Right atrium auricular region (tissue), 2 donors: ENCODE results near the gene SEMA5A. TPM values are rescaled to one million over a fixed set of nuclear protein-coding genes. Genes with fewer than 3 reads are reported as not detected.

ENCODE experiments used
- DNase-seq: peaks from one replicate; pipeline ENCODE4 v3.0.0-alpha.2; 2019; ENCODE audit warnings: low spot score
- H3K27ac ChIP-seq, 2 donors: fragments of 200-600 bp; sonication (generic); 1 replicate in 1 of 2; 2 replicates in 1 of 2; pipeline ENCODE4 v1.5.1; 2016 to 2019
- H3K27me3 ChIP-seq, 2 donors: fragments of 200-600 bp; sonication (generic); one replicate each; pipeline versions ENCODE4 v1.5.1 to v1.6.0; 2017 to 2019
- H3K36me3 ChIP-seq: fragments of 200-600 bp; sonication (generic); one replicate; pipeline ENCODE4 v1.5.1; 2016
- H3K4me1 ChIP-seq, 2 donors: fragments of 200-600 bp; sonication (generic); one replicate each; pipeline versions ENCODE4 v1.5.1 to v1.6.0; 2017 to 2019
- H3K4me3 ChIP-seq, 2 donors: fragments of 200-600 bp; sonication (generic); 1 replicate in 1 of 2; 2 replicates in 1 of 2; pipeline ENCODE4 v1.5.1; 2017 to 2019; ENCODE audit warnings: mild to moderate bottlenecking in 1 of 2, moderate library complexity in 1 of 2
- H3K9me3 ChIP-seq, 2 donors: fragments of 200-600 bp; sonication (generic); one replicate each; pipeline ENCODE4 v1.5.1; 2019
- total RNA-seq, 2 donors: library from RNA; depleted of rRNA; stranded (reverse); fragments of >200 nt; gene quantifications; one replicate each; pipeline ENCODE4 v1.1.0, GENCODE V29; 2016
- TF ChIP-seq, protein P1 (sequence below), 2 donors: fragments of 200-600 bp; sonication (generic); IDR thresholded peaks; one replicate each; pipeline ENCODE4 v1.5.1; 2019; ENCODE audit warnings: antibody characterized with exemption in 2 of 2

The SEMA5A gene
- total RNA-seq, 2 donors from 2014 or later = 14.1 to 26.2 TPM

GRCh38 chr5:9562141-9562540 lies 16.3 kb upstream of the SEMA5A start:
- Histone ChIP-seq H3K9me3 (no peaks in the 10 kb centered on the region), H3K36me3 (no peaks in the 10 kb centered on the region), H3K27me3 (no peaks in the 10 kb centered on the region), H3K27ac (no peak overlapping the region), H3K4me1 (no peaks in the 10 kb centered on the region), H3K4me3 (no peak overlapping the region)
- DNase-seq = no peak
- TF ChIP-seq, protein P1, sequence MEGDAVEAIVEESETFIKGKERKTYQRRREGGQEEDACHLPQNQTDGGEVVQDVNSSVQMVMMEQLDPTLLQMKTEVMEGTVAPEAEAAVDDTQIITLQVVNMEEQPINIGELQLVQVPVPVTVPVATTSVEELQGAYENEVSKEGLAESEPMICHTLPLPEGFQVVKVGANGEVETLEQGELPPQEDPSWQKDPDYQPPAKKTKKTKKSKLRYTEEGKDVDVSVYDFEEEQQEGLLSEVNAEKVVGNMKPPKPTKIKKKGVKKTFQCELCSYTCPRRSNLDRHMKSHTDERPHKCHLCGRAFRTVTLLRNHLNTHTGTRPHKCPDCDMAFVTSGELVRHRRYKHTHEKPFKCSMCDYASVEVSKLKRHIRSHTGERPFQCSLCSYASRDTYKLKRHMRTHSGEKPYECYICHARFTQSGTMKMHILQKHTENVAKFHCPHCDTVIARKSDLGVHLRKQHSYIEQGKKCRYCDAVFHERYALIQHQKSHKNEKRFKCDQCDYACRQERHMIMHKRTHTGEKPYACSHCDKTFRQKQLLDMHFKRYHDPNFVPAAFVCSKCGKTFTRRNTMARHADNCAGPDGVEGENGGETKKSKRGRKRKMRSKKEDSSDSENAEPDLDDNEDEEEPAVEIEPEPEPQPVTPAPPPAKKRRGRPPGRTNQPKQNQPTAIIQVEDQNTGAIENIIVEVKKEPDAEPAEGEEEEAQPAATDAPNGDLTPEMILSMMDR (IDR thresholded peaks at IDR 0.05) = no peak

DNA sequence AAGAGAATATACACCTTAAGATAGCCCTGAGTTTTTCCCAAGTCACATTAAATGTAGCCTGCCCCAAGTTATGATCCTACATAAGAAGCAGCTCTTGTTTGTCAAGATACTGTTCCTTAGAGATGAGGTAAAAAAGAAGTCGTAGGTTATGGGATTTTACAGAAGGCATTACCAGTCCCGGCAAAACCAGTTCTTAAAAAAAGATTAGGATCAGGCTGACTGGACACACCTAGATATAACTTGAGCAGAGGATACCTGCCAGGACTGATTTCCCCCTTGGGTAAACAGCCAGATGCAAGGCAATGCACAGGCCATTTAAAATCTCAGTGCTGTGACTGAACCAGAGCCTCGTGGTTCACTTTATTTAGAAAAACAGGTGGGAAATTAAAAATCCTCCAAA lies 14.1 kb upstream of the SEMA5A start:
- H3K4me1 ChIP-seq = no peaks in the 10 kb centered on the region
- no peaks in the 10 kb centered on the region for H3K9me3 ChIP-seq
- no peak overlapping the region for H3K27ac ChIP-seq
- TF ChIP-seq, protein P1 (IDR thresholded peaks at IDR 0.05) = no peak
- H3K4me3 ChIP-seq = no peak overlapping the region
- no peaks in the 10 kb centered on the region for H3K27me3 ChIP-seq
- DNase-seq = no peak
- H3K36me3 ChIP-seq = no peaks in the 10 kb centered on the region

DNA sequence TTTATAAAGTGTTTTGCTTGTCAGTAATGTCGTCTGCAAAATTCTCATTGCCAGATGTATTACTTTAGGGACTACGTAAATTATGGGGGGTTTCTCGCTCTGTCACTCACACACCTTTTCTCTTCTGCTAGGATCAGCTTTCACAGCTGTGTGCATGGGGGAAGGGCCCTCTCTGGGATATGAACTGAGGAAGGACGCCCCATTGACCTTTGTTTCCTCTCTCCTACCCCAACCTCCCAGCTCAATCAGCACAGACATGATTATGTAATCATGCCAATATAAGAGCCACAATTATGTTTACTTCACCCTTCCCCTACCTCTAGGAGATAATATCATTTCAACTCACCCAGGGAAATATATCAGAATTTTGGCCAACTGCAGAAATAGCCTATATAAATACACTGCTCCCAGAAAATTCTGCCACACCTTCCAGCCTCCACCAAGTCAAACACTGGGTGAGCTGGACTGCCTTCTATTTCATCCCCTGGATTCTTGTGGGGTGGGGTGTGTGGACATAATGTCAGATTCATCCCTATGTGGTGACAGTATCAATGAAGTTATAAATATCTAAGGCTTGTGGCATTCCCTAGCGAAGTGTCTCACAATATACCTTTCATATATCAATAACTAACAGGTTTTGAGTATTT lies 12.6 kb upstream of the SEMA5A start:
- Histone ChIP-seq H3K27ac (no peak overlapping the region), H3K4me1 (no peaks in the 10 kb centered on the region), H3K27me3 (no peaks in the 10 kb centered on the region), H3K9me3 (no peaks in the 10 kb centered on the region), H3K36me3 (no peaks in the 10 kb centered on the region), H3K4me3 (no peak overlapping the region)
- DNase-seq = no peak
- TF ChIP-seq, protein P1 (IDR thresholded peaks at IDR 0.05) = no peak

- Histone ChIP-seq H3K27ac (no peak overlapping the region), H3K9me3 (no peaks in the 10 kb centered on the region), H3K27me3 (no peaks in the 10 kb centered on the region), H3K4me3 (no peak overlapping the region), H3K4me1 (no peaks in the 10 kb centered on the region), H3K36me3 (no peaks in the 10 kb centered on the region)
- TF ChIP-seq, protein P1 (IDR thresholded peaks at IDR 0.05) = no peak
- no peak for DNase-seq
Measured at GRCh38 chr5:9557696-9558095, 11.8 kb upstream of the SEMA5A start.

- no peak for DNase-seq
Measured at GRCh38 chr5:9555961-9556360, 10.1 kb upstream of the SEMA5A start.

More at GRCh38 chr5:9555961-9556360, 10.1 kb upstream of the SEMA5A start:
- H3K36me3 ChIP-seq = peaks cover under 1% of the 10 kb centered on the region
- no peak overlapping the region for H3K4me3 ChIP-seq
- H3K9me3 ChIP-seq = no peaks in the 10 kb centered on the region
- TF ChIP-seq, protein P1 (IDR thresholded peaks at IDR 0.05) = no peak
- H3K27ac ChIP-seq = no peak overlapping the region
- no peaks in the 10 kb centered on the region for H3K27me3 ChIP-seq
- no peaks in the 10 kb centered on the region for H3K4me1 ChIP-seq
